B cell (primary cell): ENCODE data around the gene POU2F3.

Experiments used
- CTCF ChIP-seq: fragments of 200-600 bp; IDR thresholded peaks from one replicate; pipeline ENCODE4 v1.8.0; 2022; ENCODE audit warnings: antibody characterized with exemption, mild to moderate bottlenecking
- EZH2 ChIP-seq: IDR thresholded peaks from 2 replicates; pipeline ENCODE4 v1.6.1; 2012; ENCODE audit warnings: borderline replicate concordance, low read depth, mild to moderate bottlenecking, moderate library complexity, low read length; ENCODE audit not compliant: insufficient read depth, poor library complexity, severe bottlenecking

DNA sequence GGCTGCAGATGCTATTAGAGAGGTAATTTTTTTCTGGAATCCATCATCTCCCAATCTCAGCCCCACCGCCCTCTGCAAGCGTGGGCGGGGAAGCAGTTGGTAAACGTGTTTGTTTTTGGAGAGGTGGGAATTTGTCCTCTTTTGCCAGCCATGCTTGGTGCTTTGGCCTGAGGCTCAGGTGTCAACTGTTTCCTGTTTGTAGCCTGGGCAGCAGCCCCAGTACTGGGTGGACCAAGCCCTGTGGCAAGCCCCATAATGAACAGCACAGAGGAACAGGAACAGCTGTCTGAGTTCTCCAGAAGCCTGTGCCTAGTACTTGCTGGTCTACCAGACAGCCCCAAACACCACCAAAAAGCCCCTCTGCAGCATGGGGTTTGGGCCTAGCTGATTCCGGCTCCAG lies 39.6 kb downstream of the POU2F3 start:
- no peak for TF ChIP-seq CTCF
- no peak for TF ChIP-seq EZH2
